SK-N-SH treated with all-trans-retinoic acid at 6 μM for 48 hours (cell line): ENCODE results near the gene C17orf114.

Experiments used
- ARNTL ChIP-seq: fragments of 450-650 bp; formaldehyde crosslinking; IDR thresholded peaks from 2 replicates; pipeline ENCODE4 v1.5.0; 2020; ENCODE audit warnings: low read depth, mild to moderate bottlenecking, moderate library complexity, borderline replicate concordance
- POU6F1 ChIP-seq: fragments of 250-450 bp; sonication (Bioruptor Pico); IDR thresholded peaks from 2 replicates; pipeline ENCODE4 v1.8.0; 2021; ENCODE audit warnings: low read depth, mild to moderate bottlenecking, moderate library complexity, borderline replicate concordance
- PPARA ChIP-seq: fragments of 250-450 bp; sonication (Bioruptor Pico); IDR thresholded peaks from 2 replicates; pipeline ENCODE4 v1.5.0; 2020; ENCODE audit warnings: mild to moderate bottlenecking, borderline replicate concordance
- RARB ChIP-seq: fragments of 250-450 bp; sonication (Bioruptor Pico); IDR thresholded peaks from 2 replicates; pipeline ENCODE4 v1.8.0; 2021; ENCODE audit warnings: mild to moderate bottlenecking, moderate library complexity
- SNAI2 ChIP-seq: fragments of 250-450 bp; sonication (Bioruptor Pico); IDR thresholded peaks from 2 replicates; pipeline ENCODE4 v1.5.0; 2020; ENCODE audit warnings: mild to moderate bottlenecking, moderate library complexity
- TSHZ2 ChIP-seq: fragments of 250-450 bp; sonication (Bioruptor Pico); IDR thresholded peaks from 2 replicates; pipeline ENCODE4 v1.5.0; 2020; ENCODE audit warnings: mild to moderate bottlenecking, moderate library complexity
- TF ChIP-seq, protein P1 (sequence below): fragments of 250-450 bp; sonication (Bioruptor Pico); IDR thresholded peaks from 2 replicates; pipeline ENCODE4 v1.8.0; 2020; ENCODE audit warnings: mild to moderate bottlenecking, moderate library complexity, borderline replicate concordance

GRCh38 chr17:4788159-4788806 lies 13.8 kb downstream of the C17orf114 start:
- no peak for TF ChIP-seq SNAI2 (CRISPR knock-in tag)
- no peak for TF ChIP-seq PPARA
- no peak for TF ChIP-seq ARNTL (CRISPR knock-in tag)
- TF ChIP-seq RARB = no peak
- TF ChIP-seq POU6F1 (CRISPR knock-in tag) = no peak
- no peak for TF ChIP-seq TSHZ2 (CRISPR knock-in tag)
- TF ChIP-seq, protein P1, sequence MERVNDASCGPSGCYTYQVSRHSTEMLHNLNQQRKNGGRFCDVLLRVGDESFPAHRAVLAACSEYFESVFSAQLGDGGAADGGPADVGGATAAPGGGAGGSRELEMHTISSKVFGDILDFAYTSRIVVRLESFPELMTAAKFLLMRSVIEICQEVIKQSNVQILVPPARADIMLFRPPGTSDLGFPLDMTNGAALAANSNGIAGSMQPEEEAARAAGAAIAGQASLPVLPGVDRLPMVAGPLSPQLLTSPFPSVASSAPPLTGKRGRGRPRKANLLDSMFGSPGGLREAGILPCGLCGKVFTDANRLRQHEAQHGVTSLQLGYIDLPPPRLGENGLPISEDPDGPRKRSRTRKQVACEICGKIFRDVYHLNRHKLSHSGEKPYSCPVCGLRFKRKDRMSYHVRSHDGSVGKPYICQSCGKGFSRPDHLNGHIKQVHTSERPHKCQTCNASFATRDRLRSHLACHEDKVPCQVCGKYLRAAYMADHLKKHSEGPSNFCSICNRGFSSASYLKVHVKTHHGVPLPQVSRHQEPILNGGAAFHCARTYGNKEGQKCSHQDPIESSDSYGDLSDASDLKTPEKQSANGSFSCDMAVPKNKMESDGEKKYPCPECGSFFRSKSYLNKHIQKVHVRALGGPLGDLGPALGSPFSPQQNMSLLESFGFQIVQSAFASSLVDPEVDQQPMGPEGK = no peak
